ENCODE measurements around the gene CCNY. TPM values are rescaled to one million over a fixed set of nuclear protein-coding genes. Genes with fewer than 3 reads are reported as not detected.

The CCNY gene
- total RNA-seq, 1 donor from 2014 or later, result 37.5 TPM

GRCh38 chr10:35409094-35409582, 72.8 kb downstream of the CCNY start:
- Histone ChIP-seq H3K36me3 (no peaks in the 10 kb centered on the region), H3K27ac (peak overlapping the region; percentile 30 to 43), H3K27me3 (no peaks in the 10 kb centered on the region), H3K4me3 (no peak overlapping the region), H3K9me3 (no peaks in the 10 kb centered on the region), H3K4me1 (peaks cover 0 to 9% of the 10 kb centered on the region in 2 donors)
- intact Hi-C loops (cut with DNase I), result no loop called here
- DNase-seq (ENCODE audit: low spot score in 2 of 2), result no peak
- no peak for TF ChIP-seq CTCF (IDR thresholded peaks at IDR 0.05)

- no peak for DNase-seq (ENCODE audit: low spot score in 2 of 2)
- TF ChIP-seq CTCF (IDR thresholded peaks at IDR 0.05), result no peak
- Histone ChIP-seq H3K9me3 (no peaks in the 10 kb centered on the region), H3K4me3 (no peak overlapping the region), H3K36me3 (no peaks in the 10 kb centered on the region), H3K27ac (no peak overlapping the region), H3K27me3 (no peaks in the 10 kb centered on the region), H3K4me1 (peaks cover 0 to 9% of the 10 kb centered on the region in 2 donors)
- intact Hi-C loops (cut with DNase I), result no loop called here
These were observed 73.5 kb downstream of the CCNY start for GRCh38 chr10:35409808-35410207.

- no peak for TF ChIP-seq CTCF (IDR thresholded peaks at IDR 0.05)
- H3K27ac ChIP-seq, result no peak overlapping the region
- DNase-seq (ENCODE audit: low spot score in 2 of 2), result no peak
- H3K4me3 ChIP-seq, result no peak overlapping the region
- H3K27me3 ChIP-seq, result no peaks in the 10 kb centered on the region
- peaks cover 0 to 9% of the 10 kb centered on the region in 2 donors for H3K4me1 ChIP-seq
- no peaks in the 10 kb centered on the region for H3K36me3 ChIP-seq
- intact Hi-C loops (cut with DNase I), result no loop called here
- H3K9me3 ChIP-seq, result no peaks in the 10 kb centered on the region
These were observed 75.9 kb downstream of the CCNY start for GRCh38 chr10:35412003-35412723.

DNA sequence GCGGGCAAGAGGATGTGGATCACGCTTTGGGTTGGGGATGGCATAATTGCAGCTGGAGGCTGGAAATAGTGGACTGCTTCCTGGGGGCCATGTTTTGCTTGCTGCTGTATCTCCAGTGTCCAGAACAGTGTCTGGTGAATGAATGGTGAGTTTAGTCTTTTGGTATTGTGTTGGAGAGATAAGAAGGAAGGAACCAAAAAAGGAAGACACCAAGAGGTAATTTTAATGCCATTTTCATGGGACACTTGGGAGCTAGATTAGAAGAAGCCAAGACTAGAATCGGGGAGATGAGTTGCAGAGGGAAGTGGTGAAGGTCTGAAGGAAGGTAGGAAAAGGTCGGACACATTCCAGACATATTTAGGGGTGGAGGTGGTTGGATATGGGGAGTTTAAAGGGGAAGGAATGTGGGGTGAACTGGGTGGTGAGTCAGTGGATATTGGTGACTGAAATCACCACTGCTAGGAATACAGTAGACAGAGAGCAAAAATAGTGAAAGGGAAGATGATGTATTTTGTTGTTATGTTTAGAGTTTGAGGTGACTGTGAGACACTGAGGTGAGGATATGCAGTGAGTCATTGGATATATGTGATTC, 76.7 kb downstream of the CCNY start:
- TF ChIP-seq CTCF (IDR thresholded peaks at IDR 0.05), result no peak
- peaks cover 0 to 9% of the 10 kb centered on the region in 2 donors for H3K4me1 ChIP-seq
- no peak overlapping the region for H3K27ac ChIP-seq

DNA sequence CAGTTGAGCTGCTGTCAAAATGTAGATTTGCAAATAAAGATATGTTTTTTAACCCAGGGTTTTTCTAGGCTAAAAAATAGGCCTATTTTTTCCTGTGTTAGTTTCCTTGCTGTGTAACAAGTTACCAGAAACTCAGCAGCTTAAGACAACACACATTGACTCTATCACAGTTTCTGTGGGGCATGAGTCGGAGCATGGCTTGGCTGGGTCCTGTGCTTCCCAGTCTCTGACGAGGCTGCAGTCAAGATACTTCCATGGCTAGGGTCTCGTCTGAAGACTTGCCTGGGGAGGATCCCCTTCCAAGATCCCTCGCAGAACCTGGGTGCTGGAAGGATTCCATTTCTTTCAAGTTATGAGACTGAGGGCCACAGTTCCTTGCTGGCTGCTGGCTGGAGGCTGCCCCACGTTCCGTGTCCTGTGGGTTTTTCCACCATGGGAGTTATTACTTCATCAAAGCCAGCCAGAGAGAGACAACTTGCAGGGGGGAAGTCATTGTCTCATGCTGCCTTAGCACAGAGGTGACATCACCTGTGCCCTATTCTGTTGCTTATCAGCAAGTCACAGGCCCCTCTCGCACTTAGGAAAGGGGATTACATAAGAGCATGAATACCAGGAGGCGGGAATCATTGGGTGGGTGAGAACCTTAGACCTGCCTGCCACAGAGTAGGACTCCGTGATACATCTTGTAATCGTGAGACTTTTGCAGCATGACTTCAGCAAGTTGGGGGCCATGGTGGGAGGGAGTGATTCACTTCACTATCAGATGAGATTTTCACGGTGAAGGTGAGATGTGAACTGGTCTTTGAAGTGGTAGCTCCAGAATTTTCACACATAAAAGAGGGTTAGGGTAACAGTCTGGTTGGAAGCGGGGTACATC, 77.9 kb downstream of the CCNY start:
- H3K4me1 ChIP-seq, result peaks cover 0 to 6% of the 10 kb centered on the region in 2 donors
- no peak for TF ChIP-seq CTCF (IDR thresholded peaks at IDR 0.05)
- no peak overlapping the region for H3K27ac ChIP-seq
- no peaks in the 10 kb centered on the region for H3K9me3 ChIP-seq
- no peak for DNase-seq (ENCODE audit: low spot score in 2 of 2)
- H3K4me3 ChIP-seq, result no peak overlapping the region
- no peaks in the 10 kb centered on the region for H3K27me3 ChIP-seq
- intact Hi-C loops (cut with DNase I), result no loop called here
- no peaks in the 10 kb centered on the region for H3K36me3 ChIP-seq

More for the DNA sequence above, 76.7 kb downstream of the CCNY start:
- intact Hi-C loops (cut with DNase I), result no loop called here
- Histone ChIP-seq H3K36me3 (no peaks in the 10 kb centered on the region), H3K4me3 (no peak overlapping the region), H3K9me3 (no peaks in the 10 kb centered on the region), H3K27me3 (no peaks in the 10 kb centered on the region)
- DNase-seq (ENCODE audit: low spot score in 2 of 2), result no peak

Measured in ascending aorta (tissue), 2 donors.